ENCODE measurements around the gene PHEX. TPM values are rescaled to one million over a fixed set of nuclear protein-coding genes. Genes with fewer than 3 reads are reported as not detected.

PHEX gene
- total RNA-seq, 1 donor from 2014 or later = 0.04 TPM

GRCh38 chrX:22194660-22194945, 162.5 kb downstream of the PHEX start:
- DNase-seq (ENCODE audit: low read depth) = no peak
- H3K27me3 ChIP-seq (ENCODE audit: control insufficient read depth, insufficient read depth, low read length) = no peaks in the 10 kb centered on the region
- H3K4me3 ChIP-seq (ENCODE audit: low read depth, low read length) = no peak overlapping the region
- TF ChIP-seq, protein P1, sequence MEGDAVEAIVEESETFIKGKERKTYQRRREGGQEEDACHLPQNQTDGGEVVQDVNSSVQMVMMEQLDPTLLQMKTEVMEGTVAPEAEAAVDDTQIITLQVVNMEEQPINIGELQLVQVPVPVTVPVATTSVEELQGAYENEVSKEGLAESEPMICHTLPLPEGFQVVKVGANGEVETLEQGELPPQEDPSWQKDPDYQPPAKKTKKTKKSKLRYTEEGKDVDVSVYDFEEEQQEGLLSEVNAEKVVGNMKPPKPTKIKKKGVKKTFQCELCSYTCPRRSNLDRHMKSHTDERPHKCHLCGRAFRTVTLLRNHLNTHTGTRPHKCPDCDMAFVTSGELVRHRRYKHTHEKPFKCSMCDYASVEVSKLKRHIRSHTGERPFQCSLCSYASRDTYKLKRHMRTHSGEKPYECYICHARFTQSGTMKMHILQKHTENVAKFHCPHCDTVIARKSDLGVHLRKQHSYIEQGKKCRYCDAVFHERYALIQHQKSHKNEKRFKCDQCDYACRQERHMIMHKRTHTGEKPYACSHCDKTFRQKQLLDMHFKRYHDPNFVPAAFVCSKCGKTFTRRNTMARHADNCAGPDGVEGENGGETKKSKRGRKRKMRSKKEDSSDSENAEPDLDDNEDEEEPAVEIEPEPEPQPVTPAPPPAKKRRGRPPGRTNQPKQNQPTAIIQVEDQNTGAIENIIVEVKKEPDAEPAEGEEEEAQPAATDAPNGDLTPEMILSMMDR (IDR thresholded peaks at IDR 0.05; ENCODE audit: insufficient read depth, low read length, poor library complexity, severe bottlenecking) = no peak
- no peaks in the 10 kb centered on the region for H3K36me3 ChIP-seq (ENCODE audit: control insufficient read depth, insufficient read depth, low read length)

- DNase-seq (ENCODE audit: low read depth) = no peak
- no peaks in the 10 kb centered on the region for H3K27me3 ChIP-seq (ENCODE audit: control insufficient read depth, insufficient read depth, low read length)
- no peaks in the 10 kb centered on the region for H3K36me3 ChIP-seq (ENCODE audit: control insufficient read depth, insufficient read depth, low read length)
- no peak overlapping the region for H3K4me3 ChIP-seq (ENCODE audit: low read depth, low read length)
- TF ChIP-seq, protein P1 (IDR thresholded peaks at IDR 0.05; ENCODE audit: insufficient read depth, low read length, poor library complexity, severe bottlenecking) = no peak
Observed at GRCh38 chrX:22196149-22196548, 164.0 kb downstream of the PHEX start.

DNA sequence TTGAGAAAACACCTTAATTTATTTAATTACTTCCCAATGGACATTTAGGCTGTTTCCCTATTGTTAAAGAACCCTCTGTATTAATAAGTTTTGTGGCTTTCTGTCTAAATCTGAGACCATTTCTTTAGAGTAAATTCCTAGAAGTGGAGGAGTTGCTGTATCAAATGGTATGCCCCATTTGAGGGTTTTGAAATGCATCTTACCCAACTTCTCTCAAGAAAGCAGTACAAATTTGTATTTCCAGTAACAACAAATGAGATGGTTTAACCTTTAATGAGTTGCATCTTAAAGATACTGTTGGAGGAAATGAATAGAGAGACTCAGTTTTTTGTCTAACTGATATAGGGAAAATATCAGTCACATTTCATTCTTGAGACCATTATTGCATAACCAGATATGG, 170.1 kb downstream of the PHEX start:
- no peak for DNase-seq (ENCODE audit: low read depth)
- TF ChIP-seq, protein P1 (IDR thresholded peaks at IDR 0.05; ENCODE audit: insufficient read depth, low read length, poor library complexity, severe bottlenecking) = no peak
- H3K4me3 ChIP-seq (ENCODE audit: low read depth, low read length) = no peak overlapping the region
- no peaks in the 10 kb centered on the region for H3K36me3 ChIP-seq (ENCODE audit: control insufficient read depth, insufficient read depth, low read length)
- no peaks in the 10 kb centered on the region for H3K27me3 ChIP-seq (ENCODE audit: control insufficient read depth, insufficient read depth, low read length)

DNA sequence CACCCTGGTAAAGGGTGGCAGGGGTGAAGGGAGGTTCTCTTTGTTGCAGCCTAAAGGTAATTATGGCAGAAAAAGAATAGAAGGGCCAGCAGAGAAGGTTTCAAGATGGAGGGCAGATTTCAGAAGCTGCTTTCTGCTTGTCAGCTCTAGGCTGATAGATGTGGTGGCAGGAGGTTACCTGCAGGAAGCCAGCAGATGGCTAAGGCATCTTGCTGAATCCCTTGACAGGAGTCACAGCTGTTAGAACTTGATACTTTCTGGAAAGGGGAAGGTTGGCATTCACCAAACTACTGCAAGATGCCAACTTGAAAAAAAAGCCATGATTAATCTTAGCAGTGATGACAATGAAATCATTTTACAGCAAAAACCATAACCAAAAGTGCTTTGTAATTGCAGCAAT, 171.1 kb downstream of the PHEX start:
- no peak overlapping the region for H3K4me3 ChIP-seq (ENCODE audit: low read depth, low read length)
- H3K36me3 ChIP-seq (ENCODE audit: control insufficient read depth, insufficient read depth, low read length) = no peaks in the 10 kb centered on the region
- DNase-seq (ENCODE audit: low read depth) = no peak
- TF ChIP-seq, protein P1 (IDR thresholded peaks at IDR 0.05; ENCODE audit: insufficient read depth, low read length, poor library complexity, severe bottlenecking) = no peak
- H3K27me3 ChIP-seq (ENCODE audit: control insufficient read depth, insufficient read depth, low read length) = no peaks in the 10 kb centered on the region

DNA sequence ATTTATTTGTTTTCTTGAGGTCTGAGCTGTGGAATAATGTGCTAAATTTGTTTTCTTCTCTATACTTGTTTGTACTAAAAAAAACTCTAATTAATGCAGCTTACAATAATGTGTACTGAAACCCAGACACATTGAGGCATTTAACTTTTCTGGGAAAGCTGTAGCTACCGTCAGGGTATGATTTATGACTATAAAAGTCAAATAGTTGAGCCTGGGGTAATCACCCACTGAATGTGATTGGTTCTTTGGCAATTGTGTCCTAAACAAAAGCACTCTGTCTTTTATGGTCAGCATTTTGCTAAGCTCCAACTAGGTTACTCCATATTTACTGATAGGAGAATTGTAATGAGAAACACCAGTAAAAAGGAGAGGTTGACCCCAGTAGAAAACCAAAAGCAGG, 174.7 kb downstream of the PHEX start:
- Histone ChIP-seq H3K36me3 (ENCODE audit: control insufficient read depth, insufficient read depth, low read length) (no peaks in the 10 kb centered on the region), H3K27me3 (ENCODE audit: control insufficient read depth, insufficient read depth, low read length) (no peaks in the 10 kb centered on the region), H3K4me3 (ENCODE audit: low read depth, low read length) (no peak overlapping the region)
- no peak for DNase-seq (ENCODE audit: low read depth)
- TF ChIP-seq, protein P1 (IDR thresholded peaks at IDR 0.05; ENCODE audit: insufficient read depth, low read length, poor library complexity, severe bottlenecking) = no peak

- TF ChIP-seq, protein P1 (IDR thresholded peaks at IDR 0.05; ENCODE audit: insufficient read depth, low read length, poor library complexity, severe bottlenecking) = no peak
- no peaks in the 10 kb centered on the region for H3K27me3 ChIP-seq (ENCODE audit: control insufficient read depth, insufficient read depth, low read length)
- H3K36me3 ChIP-seq (ENCODE audit: control insufficient read depth, insufficient read depth, low read length) = no peaks in the 10 kb centered on the region
- no peak overlapping the region for H3K4me3 ChIP-seq (ENCODE audit: low read depth, low read length)
- DNase-seq (ENCODE audit: low read depth) = peak; percentile 28
Observed at GRCh38 chrX:22220941-22221340, 188.8 kb downstream of the PHEX start.
